ENCODE results near the gene TOMM20. TPM values are rescaled to one million over a fixed set of nuclear protein-coding genes. Genes with fewer than 3 reads are reported as not detected.

Gene TOMM20
- total and polyA plus RNA-seq, 2 donors (not counting 1 experiment from before 2014, with no cell fraction given): 85.5 to 111 TPM

DNA sequence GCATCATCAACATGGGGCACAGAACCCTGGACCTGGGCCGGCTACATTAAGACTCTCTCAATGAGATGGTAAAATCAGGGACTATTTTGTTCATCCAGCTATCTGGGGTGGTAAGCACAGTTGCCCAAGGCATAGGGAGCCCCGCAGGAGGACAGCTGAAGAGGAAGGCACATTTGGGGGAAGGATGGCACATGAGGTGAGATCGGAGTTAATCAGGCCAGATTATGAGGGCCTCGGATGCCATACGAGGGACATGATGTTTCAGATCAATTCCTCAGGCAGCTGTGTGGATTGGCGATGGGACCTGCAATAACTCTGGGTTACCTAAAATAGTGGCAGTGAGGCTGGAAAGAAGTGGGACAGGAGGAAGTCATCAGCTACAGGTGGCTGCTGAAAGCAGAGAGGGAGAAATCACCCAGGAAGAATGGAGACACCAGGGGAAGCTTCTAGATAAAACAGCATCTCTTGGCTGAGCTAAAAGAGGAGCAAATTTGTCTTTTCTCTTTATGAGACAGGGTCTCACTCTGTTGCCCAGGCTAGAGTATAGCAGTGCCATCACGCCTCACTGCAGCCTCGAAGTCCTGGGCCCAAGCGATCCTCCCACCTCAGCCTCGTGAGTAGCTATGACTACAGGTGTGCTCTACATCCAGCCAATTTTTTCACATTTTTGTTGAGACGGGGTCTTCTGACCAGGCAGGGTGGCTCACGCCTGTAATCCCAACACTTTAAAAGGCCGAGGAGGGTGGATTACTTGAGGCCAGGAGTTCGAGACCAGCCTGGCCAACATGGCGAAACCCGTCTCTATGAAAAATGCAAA, 21.1 kb downstream of the TOMM20 start:
- H4K20me1 ChIP-seq (ENCODE audit: control insufficient read depth, extremely low read depth, insufficient read depth, low read length): no peaks in the 10 kb centered on the region
- peaks cover 8% of the 10 kb centered on the region for H3K36me3 ChIP-seq (ENCODE audit: control insufficient read depth, insufficient read depth, low read length)
- no peaks in the 10 kb centered on the region for H3K79me2 ChIP-seq (ENCODE audit: control insufficient read depth, insufficient read depth, low read length)
- no peaks in the 10 kb centered on the region for H3K4me1 ChIP-seq (ENCODE audit: control insufficient read depth, extremely low read depth, insufficient read depth, low read length)
- no peak overlapping the region for H2AFZ ChIP-seq (ENCODE audit: low read length)
- H3K27me3 ChIP-seq (ENCODE audit: control insufficient read depth, insufficient read depth, low read length): no peaks in the 10 kb centered on the region
- no peaks in the 10 kb centered on the region for H3K9me3 ChIP-seq (ENCODE audit: control insufficient read depth, insufficient read depth, low read depth, low read length)
- H3K4me3 ChIP-seq (replicated peaks in 1 of 4; ENCODE audit: control extremely low read depth in 1 of 4, insufficient read depth in 1 of 4, low read depth in 3 of 4, low read length in 4 of 4): no peak overlapping the region
- H3K4me2 ChIP-seq (ENCODE audit: extremely low read depth, insufficient read depth, low read length): no peak overlapping the region
- H3K9ac ChIP-seq (ENCODE audit: insufficient read depth, low read length): no peak overlapping the region
- no peak for DNase-seq (ENCODE audit: low read depth in 2 of 2)
- TF ChIP-seq EZH2 (IDR thresholded peaks at IDR 0.05; ENCODE audit: low read length, missing control alignments): no peak
- TF ChIP-seq, protein P1, sequence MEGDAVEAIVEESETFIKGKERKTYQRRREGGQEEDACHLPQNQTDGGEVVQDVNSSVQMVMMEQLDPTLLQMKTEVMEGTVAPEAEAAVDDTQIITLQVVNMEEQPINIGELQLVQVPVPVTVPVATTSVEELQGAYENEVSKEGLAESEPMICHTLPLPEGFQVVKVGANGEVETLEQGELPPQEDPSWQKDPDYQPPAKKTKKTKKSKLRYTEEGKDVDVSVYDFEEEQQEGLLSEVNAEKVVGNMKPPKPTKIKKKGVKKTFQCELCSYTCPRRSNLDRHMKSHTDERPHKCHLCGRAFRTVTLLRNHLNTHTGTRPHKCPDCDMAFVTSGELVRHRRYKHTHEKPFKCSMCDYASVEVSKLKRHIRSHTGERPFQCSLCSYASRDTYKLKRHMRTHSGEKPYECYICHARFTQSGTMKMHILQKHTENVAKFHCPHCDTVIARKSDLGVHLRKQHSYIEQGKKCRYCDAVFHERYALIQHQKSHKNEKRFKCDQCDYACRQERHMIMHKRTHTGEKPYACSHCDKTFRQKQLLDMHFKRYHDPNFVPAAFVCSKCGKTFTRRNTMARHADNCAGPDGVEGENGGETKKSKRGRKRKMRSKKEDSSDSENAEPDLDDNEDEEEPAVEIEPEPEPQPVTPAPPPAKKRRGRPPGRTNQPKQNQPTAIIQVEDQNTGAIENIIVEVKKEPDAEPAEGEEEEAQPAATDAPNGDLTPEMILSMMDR (conservative IDR thresholded peaks at IDR 0.05 in 1 of 2, IDR thresholded peaks at IDR 0.05 in 1 of 2; ENCODE audit: low read depth in 1 of 2, low read length in 2 of 2): no peak
- H3K27ac ChIP-seq (ENCODE audit: insufficient read depth, low read length): no peak overlapping the region

- no peaks in the 10 kb centered on the region for H3K9me3 ChIP-seq (ENCODE audit: control insufficient read depth, insufficient read depth, low read depth, low read length)
These were observed 22.2 kb downstream of the TOMM20 start for GRCh38 chr1:235106457-235106856.

More at GRCh38 chr1:235106457-235106856, 22.2 kb downstream of the TOMM20 start:
- Histone ChIP-seq H3K36me3 (ENCODE audit: control insufficient read depth, insufficient read depth, low read length) (peaks cover 6% of the 10 kb centered on the region), H3K27ac (ENCODE audit: insufficient read depth, low read length) (no peak overlapping the region), H3K4me2 (ENCODE audit: extremely low read depth, insufficient read depth, low read length) (no peak overlapping the region), H3K79me2 (ENCODE audit: control insufficient read depth, insufficient read depth, low read length) (no peaks in the 10 kb centered on the region), H3K4me3 (replicated peaks in 1 of 4; ENCODE audit: control extremely low read depth in 1 of 4, insufficient read depth in 1 of 4, low read depth in 3 of 4, low read length in 4 of 4) (no peak overlapping the region), H3K27me3 (ENCODE audit: control insufficient read depth, insufficient read depth, low read length) (no peaks in the 10 kb centered on the region), H2AFZ (ENCODE audit: low read length) (no peak overlapping the region), H3K9ac (ENCODE audit: insufficient read depth, low read length) (no peak overlapping the region), H4K20me1 (ENCODE audit: control insufficient read depth, extremely low read depth, insufficient read depth, low read length) (no peaks in the 10 kb centered on the region), H3K4me1 (ENCODE audit: control insufficient read depth, extremely low read depth, insufficient read depth, low read length) (no peaks in the 10 kb centered on the region)
- DNase-seq (ENCODE audit: low read depth in 2 of 2): no peak
- no peak for TF ChIP-seq EZH2 (IDR thresholded peaks at IDR 0.05; ENCODE audit: low read length, missing control alignments)
- TF ChIP-seq, protein P1 (conservative IDR thresholded peaks at IDR 0.05 in 1 of 2, IDR thresholded peaks at IDR 0.05 in 1 of 2; ENCODE audit: low read depth in 1 of 2, low read length in 2 of 2): no peak
